LHCN-M2 (cell line): ENCODE data around the gene GDI2. TPM values are rescaled to one million over a fixed set of nuclear protein-coding genes. Genes with fewer than 3 reads are reported as not detected.

ENCODE experiments used
- DNase-seq: peaks from one replicate; pipeline ENCODE4 v3.0.0-alpha.2; 2012; ENCODE audit warnings: low read depth
- total RNA-seq: library from RNA; depleted of rRNA; stranded (reverse); fragments of >200 nt; gene quantifications from 2 replicates; pipeline ENCODE4 v1.2.3, GENCODE V29; 2014; rRNA removed

GDI2 gene
- total RNA-seq, 1 experiment from 2014 or later, result 341 TPM

DNA sequence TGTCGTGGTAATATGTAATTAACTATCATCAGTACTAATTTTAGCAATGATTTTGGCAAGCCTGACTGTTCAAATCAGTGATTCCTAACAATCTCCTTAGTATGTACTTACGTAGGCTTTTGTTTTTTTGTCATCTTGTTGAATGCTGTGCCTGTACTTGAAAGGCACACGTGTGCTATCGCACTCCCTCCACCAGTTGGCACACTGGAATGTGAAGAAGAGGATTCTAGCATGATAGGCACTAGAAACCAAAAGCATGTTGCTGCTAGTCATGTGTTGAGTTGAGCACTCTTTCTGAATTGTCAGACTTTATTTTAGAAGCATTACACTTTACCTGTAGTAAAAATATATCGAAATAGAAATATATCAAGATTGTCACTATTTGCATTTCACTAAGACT, 69.5 kb downstream of the GDI2 start:
- DNase-seq, result no peak

- no peak for DNase-seq
Measured at GRCh38 chr10:5742116-5742515, 71.1 kb downstream of the GDI2 start.

GRCh38 chr10:5741276-5741675, 72.0 kb downstream of the GDI2 start:
- no peak for DNase-seq

GRCh38 chr10:5738427-5738826, 74.8 kb downstream of the GDI2 start:
- no peak for DNase-seq

DNA sequence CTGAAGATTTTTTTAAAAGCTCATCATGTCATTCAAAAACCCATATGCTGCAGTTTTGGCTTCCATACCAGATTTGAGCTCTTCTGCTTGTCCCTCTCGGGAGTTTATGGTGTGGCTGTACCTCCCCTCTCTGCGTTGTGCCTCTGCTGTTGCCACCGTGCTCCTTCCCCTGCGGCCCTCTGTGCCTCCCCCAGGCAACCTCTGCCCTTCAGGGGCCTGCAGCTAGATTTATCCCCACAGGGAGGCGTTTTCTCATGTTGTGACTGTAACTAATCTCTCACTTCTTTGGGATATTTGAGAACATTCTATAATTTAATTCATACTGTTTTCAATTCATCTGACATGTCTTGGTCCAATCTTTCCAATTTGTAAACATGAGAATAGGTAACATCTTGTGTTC, 75.9 kb downstream of the GDI2 start:
- no peak for DNase-seq

DNA sequence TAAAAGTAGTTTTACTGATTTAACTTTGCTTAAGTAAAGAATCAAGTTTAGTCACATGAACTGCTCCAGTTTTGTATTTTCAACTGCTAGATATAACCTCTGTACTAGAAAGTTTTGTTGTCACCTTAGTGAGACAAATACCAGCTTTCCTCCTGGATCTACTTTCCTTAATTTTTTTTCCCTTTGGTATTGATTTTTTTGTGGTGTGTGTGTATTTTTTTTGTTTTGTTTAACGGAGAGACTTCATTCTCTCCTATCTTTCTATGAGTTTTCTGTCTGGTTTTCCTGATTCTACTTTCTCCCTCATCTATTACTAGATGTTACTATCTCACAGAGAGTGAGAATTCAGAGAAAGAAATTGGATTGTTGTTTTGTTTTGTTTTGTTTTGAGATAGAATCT, 76.6 kb downstream of the GDI2 start:
- no peak for DNase-seq

DNA sequence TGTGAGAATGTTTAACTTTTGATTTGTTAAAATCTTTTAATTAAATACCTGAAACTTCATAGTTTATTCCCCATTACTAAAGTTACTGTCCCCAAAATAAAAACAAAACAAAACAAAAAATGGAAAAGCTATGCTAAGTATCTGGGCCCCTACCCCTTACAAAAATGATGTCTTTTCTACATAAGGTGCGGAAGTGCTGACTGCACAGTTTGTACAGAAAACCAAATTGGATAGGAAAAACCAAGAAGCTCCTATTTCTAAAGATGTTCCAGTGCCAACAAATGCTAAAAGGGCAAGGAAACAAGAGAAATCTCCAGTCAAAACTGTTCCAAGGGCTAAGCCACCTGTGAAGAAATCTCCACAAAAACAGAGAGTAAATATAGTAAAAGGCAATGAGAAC, 78.1 kb downstream of the GDI2 start:
- no peak for DNase-seq

DNA sequence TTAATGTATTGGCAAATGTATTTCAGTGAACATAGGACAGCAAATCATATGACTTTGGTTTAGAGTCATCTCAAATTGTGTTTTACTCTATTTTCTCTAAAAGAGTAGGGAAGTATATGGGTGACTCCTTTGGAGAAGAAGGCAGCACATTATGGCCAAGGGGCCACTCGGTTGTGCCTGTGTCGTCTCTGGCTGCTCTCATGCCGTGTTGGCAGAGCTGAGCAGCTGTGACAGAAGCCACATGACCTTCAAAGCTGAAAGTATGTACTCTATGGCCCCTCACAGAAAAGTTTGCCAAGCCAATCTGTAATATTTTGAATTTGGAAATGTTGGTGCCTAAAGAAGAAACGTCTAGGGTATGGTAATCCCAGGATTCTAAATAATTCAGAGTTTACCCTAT, 81.1 kb downstream of the GDI2 start:
- no peak for DNase-seq

GRCh38 chr10:5731559-5731958, 81.7 kb downstream of the GDI2 start:
- DNase-seq, result no peak

- no peak for DNase-seq
Measured at GRCh38 chr10:5730766-5731165, 82.5 kb downstream of the GDI2 start.

DNA sequence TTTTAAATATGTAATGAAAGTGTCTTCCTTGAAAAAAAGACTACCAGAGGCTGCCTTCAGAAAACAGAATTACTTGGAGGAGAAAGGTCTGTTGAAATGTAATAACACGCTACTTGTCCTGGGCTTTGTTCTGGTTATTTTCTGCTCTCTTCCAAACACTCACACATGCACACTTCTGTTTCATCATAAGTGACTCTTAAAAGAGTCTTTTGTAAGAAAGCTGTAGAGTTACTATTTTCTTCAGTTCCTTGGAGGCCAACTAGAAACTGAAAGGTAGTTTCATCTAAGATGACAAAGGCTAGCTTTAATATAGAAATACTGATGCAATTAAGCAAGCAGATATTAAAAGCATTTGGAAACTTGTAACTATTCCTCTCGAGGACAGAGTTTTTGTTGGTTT, 89.5 kb downstream of the GDI2 start:
- DNase-seq, result no peak

DNA sequence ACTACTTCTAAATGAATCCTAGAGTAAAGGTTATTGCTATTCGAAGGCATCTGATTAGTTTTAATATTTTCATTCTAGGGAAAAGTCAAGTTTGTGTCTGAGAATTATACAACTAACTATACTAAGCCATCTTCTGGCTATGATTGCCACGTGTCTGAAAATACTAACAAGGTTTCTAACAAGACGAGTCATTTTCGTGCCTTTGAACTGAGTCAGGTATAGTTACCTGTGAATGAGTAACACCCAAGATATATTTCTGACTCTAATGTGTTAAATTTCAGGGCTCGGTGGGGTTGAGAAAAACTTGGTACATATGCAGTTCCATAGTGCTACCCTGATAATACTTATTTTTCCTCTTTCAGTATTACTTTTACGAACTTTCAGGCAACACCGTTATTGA, 93.1 kb downstream of the GDI2 start:
- no peak for DNase-seq

DNA sequence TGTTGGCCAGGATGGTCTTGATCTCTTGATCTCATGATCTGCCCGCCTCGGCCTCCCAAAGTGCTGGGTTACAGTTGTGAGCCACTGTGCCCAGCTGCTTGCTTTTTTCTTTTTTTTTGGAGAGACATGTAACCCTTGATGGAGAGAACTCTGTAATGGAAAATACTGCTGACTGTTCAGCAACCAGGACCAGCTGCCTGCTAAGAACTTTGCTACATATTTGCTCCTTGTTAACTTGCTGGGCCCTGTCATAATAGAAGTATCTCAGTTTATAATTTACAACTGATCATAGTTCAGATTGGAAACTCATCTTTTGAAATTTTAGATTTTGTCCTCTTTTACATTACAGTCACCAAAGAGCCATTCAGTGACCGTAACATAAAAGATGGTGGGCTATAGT, 93.7 kb downstream of the GDI2 start:
- DNase-seq, result peak; percentile 2

Other genes starting within 250 kb of the GDI2 start
- gene ASB13, start 146.8 kb downstream of the GDI2 start, total RNA-seq, result 9.5 and 10.3 TPM in 2 replicates
- 46.0 and 56.6 TPM in 2 replicates for gene TASOR2, start 128.6 kb downstream of the GDI2 start, total RNA-seq
- 9.9 and 10.6 TPM in 2 replicates for gene ANKRD16, start 76.5 kb upstream of the GDI2 start, total RNA-seq
- gene FBH1, start 76.8 kb upstream of the GDI2 start, total RNA-seq, result 64.9 and 77.7 TPM in 2 replicates
- 0.17 TPM in 1 of 2 replicates, not detected in the other for gene IL15RA, start 164.1 kb upstream of the GDI2 start, total RNA-seq
- gene IL2RA, start 248.9 kb upstream of the GDI2 start, total RNA-seq, result not detected in 2 replicates